Neural progenitor cell (in vitro differentiated cells): ENCODE results near the gene GMDS. TPM values are rescaled to one million over a fixed set of nuclear protein-coding genes. Genes with fewer than 3 reads are reported as not detected.

Experiments
- DNase-seq: peaks from one replicate; pipeline ENCODE4 v3.0.0-alpha.2; 2016; ENCODE audit warnings: low spot score
- H2AFZ ChIP-seq: fragments of 200-600 bp; sonication (generic); replicated peaks from 2 replicates; pipeline ENCODE4 v1.6.1; 2016; ENCODE audit warnings: antibody characterized with exemption
- H3F3A ChIP-seq: fragments of 200-600 bp; sonication (generic); 2 replicates; pipeline ENCODE4 v1.6.1; 2016; ENCODE audit warnings: antibody characterized with exemption, low read depth
- H3K27ac ChIP-seq: fragments of 200-600 bp; sonication (generic); 2 replicates; pipeline ENCODE4 v1.5.1; 2016; ENCODE audit warnings: mild to moderate bottlenecking
- H3K27me3 ChIP-seq: fragments of 200-600 bp; sonication (generic); 2 replicates; pipeline ENCODE4 v1.6.1; 2016; ENCODE audit warnings: mild to moderate bottlenecking, moderate library complexity
- H3K36me3 ChIP-seq: fragments of 200-600 bp; sonication (generic); 2 replicates; pipeline ENCODE4 v1.5.1; 2016
- H3K4me1 ChIP-seq: fragments of 200-600 bp; sonication (generic); 2 replicates; pipeline ENCODE4 v1.6.1; 2016; ENCODE audit warnings: mixed run types
- H3K4me2 ChIP-seq: fragments of 200-600 bp; sonication (generic); 2 replicates; pipeline ENCODE4 v1.6.1; 2016
- H3K4me3 ChIP-seq: fragments of 200-600 bp; sonication (generic); 2 replicates; pipeline ENCODE4 v1.5.1; 2016
- H3K79me2 ChIP-seq: fragments of 200-600 bp; sonication (generic); 2 replicates; pipeline ENCODE4 v1.6.1; 2016; ENCODE audit warnings: low read depth
- H3K9ac ChIP-seq: fragments of 200-600 bp; sonication (generic); 2 replicates; pipeline ENCODE4 v1.6.1; 2016
- H3K9me3 ChIP-seq: fragments of 200-600 bp; sonication (generic); 2 replicates; pipeline ENCODE4 v1.5.1; 2016; ENCODE audit warnings: low read depth
- H4K20me1 ChIP-seq: fragments of 200-600 bp; sonication (generic); 2 replicates; pipeline ENCODE4 v1.6.1; 2016; ENCODE audit warnings: low read depth
- H3K27ac Mint-ChIP-seq: 3 replicates; pipeline ENCODE4 v1.8.0; 2021; ENCODE audit warnings: mixed read lengths
- H3K27me3 Mint-ChIP-seq: 2 replicates; pipeline ENCODE4 v1.8.0; 2022; ENCODE audit warnings: low read depth, mild to moderate bottlenecking, inconsistent platforms, moderate library complexity, mixed read lengths; ENCODE audit not compliant: insufficient read depth
- H3K36me3 Mint-ChIP-seq: 3 replicates; pipeline ENCODE4 v1.8.0; 2021; ENCODE audit warnings: mixed read lengths
- H3K4me1 Mint-ChIP-seq: 3 replicates; pipeline ENCODE4 v1.8.0; 2021; ENCODE audit warnings: mixed read lengths
- H3K4me3 Mint-ChIP-seq: 3 replicates; pipeline ENCODE4 v1.8.0; 2021; ENCODE audit warnings: mild to moderate bottlenecking, moderate library complexity, mixed read lengths
- H3K9me3 Mint-ChIP-seq: 3 replicates; pipeline ENCODE4 v1.8.0; 2020; ENCODE audit warnings: mixed read lengths
- EZH2 ChIP-seq: fragments of 200-600 bp; sonication (generic); IDR thresholded peaks from 2 replicates; pipeline ENCODE4 v1.6.1; 2017; ENCODE audit warnings: antibody characterized with exemption, mild to moderate bottlenecking, moderate library complexity
- EZH2phosphoT487 ChIP-seq: fragments of 200-600 bp; sonication (generic); IDR thresholded peaks from 2 replicates; pipeline ENCODE4 v1.6.1; 2017; ENCODE audit warnings: antibody characterized with exemption
- total RNA-seq: library from RNA; depleted of rRNA; stranded (reverse); fragments of >200 nt; gene quantifications from 2 replicates; pipeline ENCODE4 v1.2.3, GENCODE V29; 2015; ENCODE audit warnings: low replicate concordance
- TF ChIP-seq, protein P1 (sequence below): fragments of 200-600 bp; sonication (generic); IDR thresholded peaks from 2 replicates; pipeline ENCODE4 v1.5.1; 2017; ENCODE audit warnings: antibody characterized with exemption, mild to moderate bottlenecking

The GMDS gene
- total RNA-seq, 1 donor from 2014 or later: 22.6 TPM

GRCh38 chr6:1812487-1812886, 432.9 kb downstream of the GMDS start:
- Mint-ChIP-seq H3K36me3 (no peaks in the 10 kb centered on the region), H3K9me3 (no peaks in the 10 kb centered on the region), H3K27me3 (no peaks in the 10 kb centered on the region), H3K27ac (no peak overlapping the region), H3K4me1 (peaks cover 10% of the 10 kb centered on the region), H3K4me3 (no peak overlapping the region)
- no peak overlapping the region for H3K27ac ChIP-seq
- H3K4me1 ChIP-seq: peaks cover 23% of the 10 kb centered on the region
- no peaks in the 10 kb centered on the region for H3K79me2 ChIP-seq
- H3K36me3 ChIP-seq: no peaks in the 10 kb centered on the region
- no peak overlapping the region for H3K4me2 ChIP-seq
- no peaks in the 10 kb centered on the region for H4K20me1 ChIP-seq
- no peak overlapping the region for H3K4me3 ChIP-seq
- H3K27me3 ChIP-seq: no peaks in the 10 kb centered on the region
- no peaks in the 10 kb centered on the region for H3F3A ChIP-seq
- H2AFZ ChIP-seq: peak overlapping the region; percentile 35
- DNase-seq: no peak
- H3K9ac ChIP-seq: no peak overlapping the region
- TF ChIP-seq, protein P1, sequence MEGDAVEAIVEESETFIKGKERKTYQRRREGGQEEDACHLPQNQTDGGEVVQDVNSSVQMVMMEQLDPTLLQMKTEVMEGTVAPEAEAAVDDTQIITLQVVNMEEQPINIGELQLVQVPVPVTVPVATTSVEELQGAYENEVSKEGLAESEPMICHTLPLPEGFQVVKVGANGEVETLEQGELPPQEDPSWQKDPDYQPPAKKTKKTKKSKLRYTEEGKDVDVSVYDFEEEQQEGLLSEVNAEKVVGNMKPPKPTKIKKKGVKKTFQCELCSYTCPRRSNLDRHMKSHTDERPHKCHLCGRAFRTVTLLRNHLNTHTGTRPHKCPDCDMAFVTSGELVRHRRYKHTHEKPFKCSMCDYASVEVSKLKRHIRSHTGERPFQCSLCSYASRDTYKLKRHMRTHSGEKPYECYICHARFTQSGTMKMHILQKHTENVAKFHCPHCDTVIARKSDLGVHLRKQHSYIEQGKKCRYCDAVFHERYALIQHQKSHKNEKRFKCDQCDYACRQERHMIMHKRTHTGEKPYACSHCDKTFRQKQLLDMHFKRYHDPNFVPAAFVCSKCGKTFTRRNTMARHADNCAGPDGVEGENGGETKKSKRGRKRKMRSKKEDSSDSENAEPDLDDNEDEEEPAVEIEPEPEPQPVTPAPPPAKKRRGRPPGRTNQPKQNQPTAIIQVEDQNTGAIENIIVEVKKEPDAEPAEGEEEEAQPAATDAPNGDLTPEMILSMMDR: no peak
- TF ChIP-seq EZH2phosphoT487: no peak
- TF ChIP-seq EZH2: no peak
- no peaks in the 10 kb centered on the region for H3K9me3 ChIP-seq

- no peaks in the 10 kb centered on the region for H3K27me3 ChIP-seq
- H3K36me3 ChIP-seq: no peaks in the 10 kb centered on the region
- Mint-ChIP-seq H3K4me3 (no peak overlapping the region), H3K36me3 (no peaks in the 10 kb centered on the region), H3K27ac (no peak overlapping the region), H3K4me1 (peaks cover 10% of the 10 kb centered on the region), H3K9me3 (no peaks in the 10 kb centered on the region), H3K27me3 (no peaks in the 10 kb centered on the region)
- no peak overlapping the region for H3K4me2 ChIP-seq
- no peaks in the 10 kb centered on the region for H3K9me3 ChIP-seq
- no peaks in the 10 kb centered on the region for H4K20me1 ChIP-seq
- H3F3A ChIP-seq: no peaks in the 10 kb centered on the region
- no peaks in the 10 kb centered on the region for H3K79me2 ChIP-seq
- peaks cover 23% of the 10 kb centered on the region for H3K4me1 ChIP-seq
- H2AFZ ChIP-seq: peak overlapping the region; percentile 35
- TF ChIP-seq EZH2: no peak
- TF ChIP-seq, protein P1: no peak
- no peak for TF ChIP-seq EZH2phosphoT487
- H3K4me3 ChIP-seq: no peak overlapping the region
- no peak overlapping the region for H3K27ac ChIP-seq
- DNase-seq: no peak
- no peak overlapping the region for H3K9ac ChIP-seq
Measured at GRCh38 chr6:1812034-1812433, 433.4 kb downstream of the GMDS start.

DNA sequence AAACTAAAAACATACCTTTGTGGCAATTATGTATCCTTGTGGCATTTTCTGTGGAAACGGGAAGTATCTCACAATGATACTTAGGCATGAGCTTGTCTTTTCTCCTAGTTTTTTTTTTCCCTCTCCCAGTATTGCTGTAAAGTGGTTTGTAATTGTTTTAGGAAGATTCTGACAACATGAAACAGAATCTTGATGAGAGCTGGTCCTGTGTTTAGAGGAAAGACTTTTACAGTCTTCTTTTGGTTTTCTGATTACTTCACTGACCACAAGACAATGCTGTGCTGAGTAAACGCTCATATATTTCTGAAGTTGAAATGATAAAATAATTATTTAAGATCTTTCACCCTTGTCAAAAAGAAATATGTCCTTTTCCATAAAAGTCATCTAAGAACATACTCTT, 434.5 kb downstream of the GMDS start:
- H3K4me3 Mint-ChIP-seq: no peak overlapping the region
- H3F3A ChIP-seq: no peaks in the 10 kb centered on the region
- H3K4me2 ChIP-seq: no peak overlapping the region
- DNase-seq: no peak
- no peak overlapping the region for H3K4me3 ChIP-seq
- no peak overlapping the region for H3K9ac ChIP-seq
- no peaks in the 10 kb centered on the region for H3K36me3 Mint-ChIP-seq
- H3K9me3 Mint-ChIP-seq: no peaks in the 10 kb centered on the region
- H4K20me1 ChIP-seq: no peaks in the 10 kb centered on the region
- no peaks in the 10 kb centered on the region for H3K36me3 ChIP-seq
- H3K79me2 ChIP-seq: no peaks in the 10 kb centered on the region
- no peak overlapping the region for H3K27ac Mint-ChIP-seq
- no peaks in the 10 kb centered on the region for H3K9me3 ChIP-seq
- no peaks in the 10 kb centered on the region for H3K27me3 ChIP-seq
- H2AFZ ChIP-seq: no peak overlapping the region
- H3K4me1 ChIP-seq: peaks cover 23% of the 10 kb centered on the region
- H3K27me3 Mint-ChIP-seq: no peaks in the 10 kb centered on the region
- TF ChIP-seq EZH2phosphoT487 (no peak), EZH2 (no peak)
- TF ChIP-seq, protein P1: no peak
- H3K27ac ChIP-seq: no peak overlapping the region
- H3K4me1 Mint-ChIP-seq: peaks cover 10% of the 10 kb centered on the region
